Astrocyte of the hippocampus (primary cell): ENCODE results near the gene CLDN2.
"Not testable (repeated sequence)": the region's sequence is repeated elsewhere in the genome, so short reads cannot be mapped to it uniquely, and the experiment has no call there.

Source experiments
- DNase-seq: peaks from one replicate; pipeline ENCODE4 v3.0.0; 2011; ENCODE audit warnings: low read depth, low spot score

The CLDN2 gene

GRCh38 chrX:106919932-106920452 is at the start of gene CLDN2:
Gene CLDN2 (plus strand): TSS chrX:106920402. CDS start chrX:106928229, 7,827 bp downstream.
- peak; percentile 88 for DNase-seq

- DNase-seq = not testable (repeated sequence)
These were observed 47.4 kb upstream of the CLDN2 start for GRCh38 chrX:106872796-106873195.

GRCh38 chrX:106874075-106874474 is 46.1 kb upstream of the CLDN2 start:
- DNase-seq = peak; percentile 29

GRCh38 chrX:106875151-106875550 is 45.1 kb upstream of the CLDN2 start:
- DNase-seq = no peak

GRCh38 chrX:106889468-106889867 is 30.7 kb upstream of the CLDN2 start:
- no peak for DNase-seq

- no peak for DNase-seq
These were observed 28.3 kb upstream of the CLDN2 start for GRCh38 chrX:106891762-106892460.

GRCh38 chrX:106894392-106894909 is 25.8 kb upstream of the CLDN2 start:
- DNase-seq = peak; percentile 82

- DNase-seq = peak; percentile 77
These were observed 25.2 kb upstream of the CLDN2 start for GRCh38 chrX:106894978-106895452.

GRCh38 chrX:106897259-106897658 is 22.9 kb upstream of the CLDN2 start:
- DNase-seq = peak; percentile 40

GRCh38 chrX:106898462-106898861 is 21.7 kb upstream of the CLDN2 start:
- DNase-seq = peak; percentile 59

GRCh38 chrX:106899276-106899675 is 20.9 kb upstream of the CLDN2 start:
- no peak for DNase-seq

GRCh38 chrX:106899841-106900240 is 20.4 kb upstream of the CLDN2 start:
- DNase-seq = no peak

GRCh38 chrX:106901341-106901740 is 18.9 kb upstream of the CLDN2 start:
- DNase-seq = no peak

- no peak for DNase-seq
These were observed 18.4 kb upstream of the CLDN2 start for GRCh38 chrX:106901781-106902219.

GRCh38 chrX:106902684-106903083 is 17.5 kb upstream of the CLDN2 start:
- DNase-seq = no peak

GRCh38 chrX:106903291-106903824 is 16.8 kb upstream of the CLDN2 start, which contains the start of gene RIPPLY1:
Gene RIPPLY1 (minus strand): TSS chrX:106903341. CDS start chrX:106903287, 54 bp downstream.
- DNase-seq = no peak

GRCh38 chrX:106903856-106904528 is 16.2 kb upstream of the CLDN2 start:
- DNase-seq = no peak

GRCh38 chrX:106905064-106905708 is 15.0 kb upstream of the CLDN2 start:
- no peak for DNase-seq

GRCh38 chrX:106906361-106906760 is 13.8 kb upstream of the CLDN2 start:
- DNase-seq = no peak

GRCh38 chrX:106912864-106913263 is 7.3 kb upstream of the CLDN2 start:
- DNase-seq = no peak

GRCh38 chrX:106917830-106918500 is 2.2 kb upstream of the CLDN2 start:
- DNase-seq = peak; percentile 88
